Stomach (tissue), 9 donors: ENCODE measurements around the gene COL5A1. TPM values are rescaled to one million over a fixed set of nuclear protein-coding genes. Genes with fewer than 3 reads are reported as not detected.
A peak's percentile ranks its signal among the peaks of the same experiment; 100 is the strongest.

Experiments used
- DNase-seq, 2 donors: peaks; one replicate each; pipeline versions ENCODE4 v3.0.0 to v3.0.0-alpha.2; 2013 to 2019
- H3K27ac ChIP-seq, 5 donors: fragments of 200-600 bp in 4 of 5; sonication (generic) in 4 of 5; one replicate each; pipeline ENCODE4 v1.5.1; 2013 to 2019; ENCODE audit warnings: mild to moderate bottlenecking in 1 of 5, moderate library complexity in 1 of 5
- H3K27me3 ChIP-seq, 3 donors: fragments of 200-600 bp; sonication (generic); one replicate each; pipeline ENCODE4 v1.5.1; 2017 to 2019; ENCODE audit warnings: mixed run types in 1 of 3
- H3K36me3 ChIP-seq, 4 donors: fragments of 200-600 bp; sonication (generic); 1 replicate in 3 of 4; 2 replicates in 1 of 4; pipeline ENCODE4 v1.5.1; 2016 to 2019
- H3K4me1 ChIP-seq, 4 donors: fragments of 200-600 bp; sonication (generic); one replicate each; pipeline ENCODE4 v1.5.1; 2016 to 2019
- H3K4me3 ChIP-seq, 4 donors: fragments of 200-600 bp; sonication (generic) in 3 of 4; one replicate each; pipeline ENCODE4 v1.5.1; 2016 to 2019; ENCODE audit warnings: mild to moderate bottlenecking in 1 of 4
- H3K9me3 ChIP-seq, 4 donors: fragments of 200-600 bp; sonication (generic); one replicate each; pipeline ENCODE4 v1.5.1; 2016 to 2019
- CTCF ChIP-seq, 7 experiments: fragments of 450-650 bp in 4 of 7; fragments of 200-600 bp in 3 of 7; sonication (generic) in 3 of 7; IDR thresholded peaks; one replicate each; pipeline ENCODE4 v1.5.1; 2016 to 2019; ENCODE audit warnings: antibody characterized with exemption in 7 of 7, control low read depth in 2 of 7, mild to moderate bottlenecking in 1 of 7
- EP300 ChIP-seq: sonication (generic); formaldehyde crosslinking; IDR thresholded peaks from one replicate; pipeline ENCODE4 v1.6.1; 2017; ENCODE audit warnings: antibody characterized with exemption
- POLR2A ChIP-seq, 4 donors: fragments of 450-650 bp; IDR thresholded peaks; one replicate each; pipeline ENCODE4 v1.6.1; 2016; ENCODE audit warnings: antibody characterized with exemption in 4 of 4, control low read depth in 2 of 4, mild to moderate bottlenecking in 1 of 4, moderate library complexity in 1 of 4
- POLR2AphosphoS5 ChIP-seq, 3 donors: sonication (generic); formaldehyde crosslinking; IDR thresholded peaks; one replicate each; pipeline ENCODE4 v1.6.1; 2016; ENCODE audit warnings: antibody characterized with exemption in 3 of 3
- WGBS, 5 donors: extraction: QIAGEN DNeasy Blood & Tissue Kit in 3 of 5; methylation state at CpG; one replicate each; pipeline versions ENCODE4 v1.1.5 to v1.1.7; 2013 to 2018; 5-methylcytosine and 5-hydroxymethylcytosine counted together
- intact Hi-C: fragments of 100-400 bp; cut with DNase I; formaldehyde crosslinking; loops from one replicate; pipeline ENCODE4 v1.15.1; 2023; ENCODE audit warnings: low total_unique reads
- polyA plus RNA-seq, 3 donors: library from polyadenylated mRNA; stranded (reverse); fragments of 200-250 nt; gene quantifications; one replicate each; pipeline ENCODE4 v1.2.3, GENCODE V29; 2013
- total RNA-seq, 5 donors: library from RNA; depleted of rRNA; stranded (reverse); fragments of >200 nt; gene quantifications; one replicate each; pipeline versions ENCODE4 v1.1.0 to v1.2.3, GENCODE V29; 2014 to 2016
- donor health status: healthy with polysubstance abuse.
- donor health status: Bipolar disorder and iron deficiency.
- donor health status: healthy.

Gene COL5A1
- total and polyA plus RNA-seq, 8 donors: 7.3 to 205 (median 26.4) TPM

- Histone ChIP-seq H3K9me3 (no peaks in the 10 kb centered on the region), H3K27me3 (peaks cover 0 to 50% (median 4%) of the 10 kb centered on the region in 3 donors), H3K36me3 (no peaks in the 10 kb centered on the region), H3K4me1 (no peaks in the 10 kb centered on the region), H3K4me3 (no peak overlapping the region), H3K27ac (no peak overlapping the region)
- WGBS, 5 donors: 74 to 88% (median 80%) methylated on average over 5 of the region's 5 CpGs
- intact Hi-C loops: no loop called here
- DNase-seq: peak in 1 of 2 donors; percentile 13
- no peak for TF ChIP-seq POLR2AphosphoS5 (IDR thresholded peaks at IDR 0.05)
- TF ChIP-seq POLR2A (IDR thresholded peaks at IDR 0.05): no peak
- no peak for TF ChIP-seq EP300
- no peak for TF ChIP-seq CTCF (IDR thresholded peaks at IDR 0.05)
Observed at GRCh38 chr9:134890155-134890495, 248.5 kb downstream of the COL5A1 start.

DNA sequence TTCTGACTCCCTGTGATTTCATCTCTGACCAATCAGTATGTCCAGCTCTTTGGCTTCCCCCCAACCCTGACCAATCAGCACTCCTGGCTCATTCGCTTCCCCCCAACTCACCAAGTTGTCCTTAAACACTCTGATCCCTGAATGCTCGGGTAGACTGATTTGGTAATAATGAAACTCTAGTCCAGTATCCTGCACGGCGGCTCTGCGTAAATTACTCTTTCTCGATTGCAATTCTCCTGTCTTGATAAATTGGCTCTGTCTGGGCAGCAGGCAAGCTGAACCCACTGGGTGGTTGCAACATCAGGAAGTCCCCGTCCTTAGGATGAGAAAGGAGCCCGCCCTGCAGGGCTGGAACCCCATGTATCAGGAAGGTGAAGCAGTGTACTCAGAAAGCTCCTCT lies 249.4 kb downstream of the COL5A1 start:
- Histone ChIP-seq H3K27ac (no peak overlapping the region), H3K9me3 (no peaks in the 10 kb centered on the region), H3K4me1 (peaks cover 0 to 5% (median 0%) of the 10 kb centered on the region in 4 donors), H3K36me3 (no peaks in the 10 kb centered on the region), H3K27me3 (peaks cover 0 to 42% (median 4%) of the 10 kb centered on the region in 3 donors), H3K4me3 (no peak overlapping the region)
- intact Hi-C loops: no loop called here
- no peak for DNase-seq
- WGBS, 5 donors: 74 to 84% (median 79%) methylated on average over 8 of the region's 8 CpGs
- TF ChIP-seq POLR2A (IDR thresholded peaks at IDR 0.05) (no peak), POLR2AphosphoS5 (IDR thresholded peaks at IDR 0.05) (no peak), CTCF (IDR thresholded peaks at IDR 0.05) (no peak), EP300 (no peak)

DNA sequence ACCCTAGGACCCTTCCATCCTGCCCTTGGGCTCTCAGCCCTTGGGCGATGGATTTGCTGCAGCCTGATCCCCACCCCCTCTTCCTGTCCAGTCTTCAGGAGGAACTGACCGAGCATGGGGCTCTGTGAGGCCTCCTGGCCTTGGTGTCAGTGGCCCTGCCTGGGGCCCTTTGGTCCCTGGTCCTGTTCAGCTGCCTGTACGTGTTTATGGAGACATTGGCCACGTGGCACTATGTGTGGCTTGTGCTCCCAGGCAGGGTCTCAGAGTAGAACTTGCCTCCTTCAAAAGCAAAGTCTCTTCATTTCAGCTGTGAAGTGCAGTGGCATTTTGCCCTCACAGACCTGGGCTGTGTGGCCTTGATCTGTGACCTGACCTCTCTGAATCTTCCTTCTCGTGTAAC lies 250.1 kb downstream of the COL5A1 start:
- H3K4me3 ChIP-seq: no peak overlapping the region
- WGBS, 5 donors: 63 to 82% (median 71%) methylated on average over 3 to 5 of the region's 5 CpGs
- no peak for DNase-seq

GRCh38 chr9:134892221-134892620 lies 250.6 kb downstream of the COL5A1 start:
- peaks cover 0 to 42% (median 4%) of the 10 kb centered on the region in 3 donors for H3K27me3 ChIP-seq
- peak in 1 of 2 donors; percentile 14 for DNase-seq

More for the DNA sequence above, 250.1 kb downstream of the COL5A1 start:
- Histone ChIP-seq H3K27ac (no peak overlapping the region), H3K36me3 (no peaks in the 10 kb centered on the region), H3K4me1 (peaks cover 0 to 7% (median 0%) of the 10 kb centered on the region in 4 donors), H3K9me3 (no peaks in the 10 kb centered on the region), H3K27me3 (peaks cover 0 to 40% (median 4%) of the 10 kb centered on the region in 3 donors)
- intact Hi-C loops: no loop called here
- no peak for TF ChIP-seq EP300
- TF ChIP-seq POLR2A (IDR thresholded peaks at IDR 0.05): no peak
- no peak for TF ChIP-seq CTCF (IDR thresholded peaks at IDR 0.05)
- no peak for TF ChIP-seq POLR2AphosphoS5 (IDR thresholded peaks at IDR 0.05)

More at GRCh38 chr9:134892221-134892620, 250.6 kb downstream of the COL5A1 start:
- no peak for TF ChIP-seq EP300
- no peak for TF ChIP-seq CTCF (IDR thresholded peaks at IDR 0.05)
- no peak for TF ChIP-seq POLR2A (IDR thresholded peaks at IDR 0.05)
- TF ChIP-seq POLR2AphosphoS5 (IDR thresholded peaks at IDR 0.05): no peak
- Histone ChIP-seq H3K4me3 (no peak overlapping the region), H3K27ac (no peak overlapping the region), H3K4me1 (peaks cover 0 to 7% (median 0%) of the 10 kb centered on the region in 4 donors), H3K36me3 (no peaks in the 10 kb centered on the region), H3K9me3 (no peaks in the 10 kb centered on the region)
- intact Hi-C loops: no loop called here
- WGBS, 5 donors: 85 to 91% (median 87%) methylated on average over 4 to 6 of the region's 6 CpGs; no CpG with 5 or more reads in 1 of the 5 donors
